GM13977 (cell line): ENCODE measurements around the gene ABO.

Experiments used
- DNase-seq: peaks from one replicate; pipeline ENCODE4 v3.0.0; 2012; ENCODE audit warnings: low spot score
- in situ Hi-C: fragments of 300-500 bp; cut with MboI; formaldehyde crosslinking; loops from one replicate; pipeline ENCODE4 v1.12.0; 2022; ENCODE audit warnings: low sequenced_read_pairs, low pct_unique_long_range_greater_than_20kb, mixed read lengths, inconsistent platforms; ENCODE audit not compliant: unreplicated experiment
- TF ChIP-seq, protein P1 (sequence below): IDR thresholded peaks from 2 replicates; pipeline ENCODE4 v1.5.1; 2012; ENCODE audit warnings: mild to moderate bottlenecking, control low read depth; ENCODE audit not compliant: insufficient read depth; ENCODE audit errors: extremely low read depth, missing control alignments

ABO gene

DNA sequence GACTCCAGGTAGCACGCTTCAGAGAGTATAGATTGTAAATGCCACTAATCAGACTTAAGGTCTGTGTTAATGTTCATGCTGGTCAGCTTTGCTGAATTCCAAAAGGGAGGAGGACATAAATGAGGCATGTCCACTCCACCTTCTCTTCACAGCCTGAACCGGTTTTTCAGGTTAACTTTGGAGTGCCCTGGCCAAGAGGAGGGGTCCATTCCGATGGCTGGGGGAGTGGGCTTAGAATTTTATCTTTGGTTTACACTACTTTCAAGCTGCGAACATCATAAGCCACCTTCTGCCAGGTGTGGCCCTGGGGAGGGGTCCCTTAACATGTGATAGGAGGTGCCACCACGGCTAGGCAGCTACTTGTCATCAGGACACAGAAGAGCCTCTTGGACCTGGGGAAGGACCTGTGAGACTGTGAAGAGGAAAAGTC lies 24.2 kb downstream of the ABO start:
- DNase-seq = no peak
- TF ChIP-seq, protein P1, sequence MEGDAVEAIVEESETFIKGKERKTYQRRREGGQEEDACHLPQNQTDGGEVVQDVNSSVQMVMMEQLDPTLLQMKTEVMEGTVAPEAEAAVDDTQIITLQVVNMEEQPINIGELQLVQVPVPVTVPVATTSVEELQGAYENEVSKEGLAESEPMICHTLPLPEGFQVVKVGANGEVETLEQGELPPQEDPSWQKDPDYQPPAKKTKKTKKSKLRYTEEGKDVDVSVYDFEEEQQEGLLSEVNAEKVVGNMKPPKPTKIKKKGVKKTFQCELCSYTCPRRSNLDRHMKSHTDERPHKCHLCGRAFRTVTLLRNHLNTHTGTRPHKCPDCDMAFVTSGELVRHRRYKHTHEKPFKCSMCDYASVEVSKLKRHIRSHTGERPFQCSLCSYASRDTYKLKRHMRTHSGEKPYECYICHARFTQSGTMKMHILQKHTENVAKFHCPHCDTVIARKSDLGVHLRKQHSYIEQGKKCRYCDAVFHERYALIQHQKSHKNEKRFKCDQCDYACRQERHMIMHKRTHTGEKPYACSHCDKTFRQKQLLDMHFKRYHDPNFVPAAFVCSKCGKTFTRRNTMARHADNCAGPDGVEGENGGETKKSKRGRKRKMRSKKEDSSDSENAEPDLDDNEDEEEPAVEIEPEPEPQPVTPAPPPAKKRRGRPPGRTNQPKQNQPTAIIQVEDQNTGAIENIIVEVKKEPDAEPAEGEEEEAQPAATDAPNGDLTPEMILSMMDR = no peak
- in situ Hi-C loops = no loop called here

DNA sequence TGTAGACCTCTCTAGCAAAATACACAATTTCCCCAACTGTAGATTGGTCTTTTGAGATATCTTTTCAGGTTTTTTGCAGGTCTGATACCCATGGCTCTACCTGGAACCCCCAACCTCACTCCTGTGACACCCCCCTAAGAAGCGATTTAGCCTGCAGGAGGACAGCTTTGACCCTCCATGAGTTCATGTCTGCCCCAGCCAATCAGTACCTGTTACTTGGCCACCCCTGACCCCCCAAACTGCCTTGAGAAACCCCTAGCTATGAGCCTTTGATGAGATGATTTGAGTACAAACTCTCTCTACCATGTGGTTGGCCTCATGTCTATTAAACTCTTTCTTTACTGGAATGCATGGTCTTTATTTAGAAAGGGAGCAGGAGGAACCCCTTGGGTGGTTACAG lies 25.7 kb downstream of the ABO start:
- in situ Hi-C loops = no loop called here
- DNase-seq = no peak
- TF ChIP-seq, protein P1 = no peak

DNA sequence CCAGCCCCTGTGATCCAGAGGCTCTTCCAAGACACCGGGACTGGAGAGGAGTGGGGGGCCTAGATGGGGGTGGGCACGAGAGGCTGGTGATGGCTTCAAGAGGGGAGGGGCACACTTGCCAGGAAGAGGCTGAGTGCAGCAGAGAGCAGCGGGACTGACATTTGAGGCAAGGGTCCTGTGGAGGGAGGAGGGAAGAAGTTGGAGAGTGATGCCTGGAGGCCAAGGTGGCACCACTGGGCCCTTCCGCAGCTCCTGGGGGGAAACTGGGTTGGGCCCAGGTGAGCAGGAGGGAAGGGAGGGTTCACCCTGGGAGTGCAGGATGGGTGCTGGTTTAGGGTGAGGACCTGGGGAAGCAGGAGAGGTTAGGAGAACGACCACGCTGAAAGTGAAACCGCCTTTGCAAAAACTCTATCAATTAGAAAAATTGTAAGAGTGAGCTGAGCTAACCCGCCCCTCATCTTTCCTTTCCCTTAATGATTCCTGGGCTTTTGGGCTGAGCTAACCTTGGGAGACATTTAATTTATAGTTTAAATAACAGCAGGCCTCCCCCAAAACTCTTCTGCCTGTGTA lies 26.2 kb downstream of the ABO start:
- in situ Hi-C loops = no loop called here
- TF ChIP-seq, protein P1 = no peak
- DNase-seq = no peak

DNA sequence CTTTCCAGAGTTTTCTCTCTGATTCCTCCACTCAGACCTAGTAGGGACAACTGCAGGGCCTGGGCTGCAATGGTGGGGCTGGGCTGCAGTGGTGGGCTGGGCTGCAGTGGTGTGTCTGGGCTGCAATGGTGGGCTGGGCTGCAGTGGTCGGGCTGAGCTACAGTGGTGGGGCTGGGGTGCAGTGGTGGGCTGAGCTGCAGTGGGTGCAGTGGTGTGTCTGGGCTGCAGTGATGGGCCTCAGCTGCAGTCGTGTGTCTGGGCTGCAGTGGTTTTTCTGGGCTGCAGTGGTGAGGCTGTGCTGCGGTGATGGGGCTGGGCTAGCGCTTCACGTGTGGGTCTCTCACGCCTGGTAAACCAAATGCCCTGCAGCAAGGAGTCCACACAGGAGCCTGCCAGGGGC lies 27.4 kb downstream of the ABO start:
- TF ChIP-seq, protein P1 = no peak
- DNase-seq = no peak
- in situ Hi-C loops = no loop called here

DNA sequence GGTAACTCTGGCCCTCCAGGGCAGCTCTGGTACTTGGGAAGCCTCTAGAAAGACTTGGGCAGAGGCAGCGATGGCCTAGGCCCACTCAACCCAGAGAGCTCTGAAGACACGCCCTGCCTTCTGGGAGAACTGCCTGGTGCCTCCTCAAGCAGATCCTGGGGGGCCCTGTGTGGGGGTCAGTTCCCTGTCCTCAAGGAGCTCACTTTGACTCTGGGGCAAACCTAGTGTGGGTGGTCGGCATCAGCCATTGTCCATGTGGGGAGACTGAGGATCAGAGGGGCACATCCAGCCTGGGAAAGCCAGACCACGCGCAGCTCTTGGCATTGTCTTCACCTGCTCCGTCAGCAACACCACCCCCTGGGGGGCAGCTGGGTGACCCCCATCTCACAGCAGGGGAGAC lies 28.0 kb downstream of the ABO start:
- DNase-seq = no peak
- in situ Hi-C loops = no loop called here
- TF ChIP-seq, protein P1 = no peak

DNA sequence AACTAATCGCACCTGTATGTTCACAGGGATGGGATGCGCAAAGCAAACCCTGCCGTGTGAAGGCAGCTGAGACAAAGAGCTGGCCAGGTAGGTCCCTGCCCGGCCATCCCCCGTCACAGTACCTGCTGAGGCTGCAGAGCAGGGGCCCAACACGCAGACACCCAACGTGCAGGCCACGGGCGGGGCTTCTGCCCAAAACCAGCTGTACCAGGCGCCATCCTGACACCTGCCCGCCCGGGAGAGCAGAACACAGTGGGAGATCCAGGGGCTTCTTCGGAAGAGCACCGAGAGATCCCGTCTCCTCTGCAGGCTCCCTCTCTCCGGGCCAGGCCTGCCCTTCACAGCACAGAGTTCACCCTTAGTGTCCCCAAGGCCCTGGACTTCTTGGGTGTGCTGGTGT lies 28.4 kb downstream of the ABO start:
- DNase-seq = no peak
- in situ Hi-C loops = no loop called here
- TF ChIP-seq, protein P1 = no peak

DNA sequence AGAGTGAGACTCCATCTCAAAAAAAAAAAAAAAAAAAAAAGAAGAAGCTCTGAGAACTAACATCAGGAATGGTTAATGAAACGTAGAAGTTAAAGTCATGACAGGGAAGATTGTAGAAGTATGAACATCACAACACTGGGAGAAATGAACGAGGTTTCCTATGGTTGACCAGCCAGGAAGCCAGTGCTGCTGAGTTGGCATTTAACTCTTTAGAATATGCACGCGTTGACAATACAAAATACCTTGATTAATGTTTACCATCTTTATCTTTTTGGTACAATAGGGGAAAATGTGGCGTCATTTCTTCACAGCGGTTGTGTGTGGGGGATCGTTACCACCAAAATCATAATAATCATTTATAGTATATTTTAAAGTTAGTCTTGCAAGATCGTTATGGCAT lies 32.0 kb downstream of the ABO start:
- TF ChIP-seq, protein P1 = no peak
- no peak for DNase-seq
- in situ Hi-C loops = no loop called here
